ENCODE measurements around the gene PPP1R12C. TPM values are rescaled to one million over a fixed set of nuclear protein-coding genes. Genes with fewer than 3 reads are reported as not detected.

The PPP1R12C gene
- polyA plus RNA-seq, 3 donors, result 2.1 to 206 (median 2.6) TPM

DNA sequence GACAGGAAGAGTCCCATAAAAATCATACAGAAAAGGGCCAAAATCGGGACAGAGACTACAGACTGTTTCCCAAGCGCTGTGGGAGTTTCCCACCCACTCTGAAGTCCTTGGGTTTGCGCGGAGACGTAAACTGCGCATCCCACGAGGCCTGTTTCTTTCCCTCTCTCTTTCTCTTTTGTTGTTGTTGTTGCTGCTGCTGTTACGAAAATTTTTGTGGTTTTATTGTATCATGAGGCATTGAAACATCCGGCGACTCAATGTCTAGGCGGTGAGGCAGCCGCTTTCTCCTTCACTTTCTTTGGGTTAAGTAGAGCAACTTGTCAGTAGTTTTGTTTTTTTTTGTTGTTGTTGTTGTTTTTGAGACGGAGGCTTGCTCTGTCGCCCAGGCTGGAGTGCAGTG lies 1.6 kb upstream of the PPP1R12C start:
- peaks cover 17 to 26% (median 19%) of the 10 kb centered on the region in 3 donors for H3K27me3 Mint-ChIP-seq (ENCODE audit: low read depth in 3 of 3)
- intact Hi-C loops (cut with micrococcal nuclease), result loop anchor here in 1 of 2 donors (10.0 kb wide), 1 partner anchor 136 kb away; the partner anchor contains the start of gene PPP6R1
- peaks cover 45% of the 10 kb centered on the region for H3K4me1 Mint-ChIP-seq
- Histone ChIP-seq H3K36me3 (replicated peaks in 1 of 2; ENCODE audit: control insufficient read depth in 1 of 2, insufficient read depth in 2 of 2, low read length in 2 of 2) (no peaks in the 10 kb centered on the region), H3K4me2 (replicated peaks; ENCODE audit: extremely low read depth, low read length, poor library complexity, severe bottlenecking) (peak overlapping the region; percentile 88), H3K79me2 (ENCODE audit: insufficient read depth, low read length) (peaks cover 30% of the 10 kb centered on the region), H4K20me1 (ENCODE audit: insufficient read depth, low read length) (peaks cover 30% of the 10 kb centered on the region), H3K9me3 (replicated peaks in 1 of 2; ENCODE audit: control insufficient read depth in 1 of 2, insufficient read depth in 1 of 2, low read length in 2 of 2) (no peaks in the 10 kb centered on the region), H3K4me1 (ENCODE audit: control insufficient read depth in 1 of 2, insufficient read depth in 2 of 2, low read length in 2 of 2) (peaks cover 25 to 53% of the 10 kb centered on the region in 2 donors), H3K9ac (ENCODE audit: insufficient read depth, low read length, poor library complexity, severe bottlenecking) (no peak overlapping the region), H3K27me3 (ENCODE audit: control insufficient read depth in 2 of 2, insufficient read depth in 2 of 2, low read length in 2 of 2) (peaks cover 0 to 6% of the 10 kb centered on the region in 2 donors), H2AFZ (ENCODE audit: insufficient read depth, low read depth, low read length, poor library complexity, severe bottlenecking) (peak overlapping the region; percentile 84), H3K4me3 (replicated peaks in 1 of 3; ENCODE audit: low read depth in 2 of 3, low read length in 3 of 3) (peak overlapping the region in 1 of 3 experiments; percentile 94), H3K27ac (ENCODE audit: low read depth in 1 of 2, low read length in 2 of 2) (no peak overlapping the region)
- peaks cover 1 to 10% of the 10 kb centered on the region in 2 donors for H3K36me3 Mint-ChIP-seq
- peak overlapping the region in 5 of 7 donors; percentile 17 to 84 (median 50) for H3K27ac Mint-ChIP-seq
- H3K4me3 Mint-ChIP-seq, result peak overlapping the region; percentile 24 to 51
- 30% methylated on average over 6 of the region's 14 CpGs for WGBS (ENCODE audit: insufficient coverage)
- peaks cover 0 to 2% (median 0%) of the 10 kb centered on the region in 7 donors for H3K9me3 Mint-ChIP-seq
- DNase-seq, result peak in 2 of 3 donors; percentile 34 to 38
- TF ChIP-seq, protein P1, sequence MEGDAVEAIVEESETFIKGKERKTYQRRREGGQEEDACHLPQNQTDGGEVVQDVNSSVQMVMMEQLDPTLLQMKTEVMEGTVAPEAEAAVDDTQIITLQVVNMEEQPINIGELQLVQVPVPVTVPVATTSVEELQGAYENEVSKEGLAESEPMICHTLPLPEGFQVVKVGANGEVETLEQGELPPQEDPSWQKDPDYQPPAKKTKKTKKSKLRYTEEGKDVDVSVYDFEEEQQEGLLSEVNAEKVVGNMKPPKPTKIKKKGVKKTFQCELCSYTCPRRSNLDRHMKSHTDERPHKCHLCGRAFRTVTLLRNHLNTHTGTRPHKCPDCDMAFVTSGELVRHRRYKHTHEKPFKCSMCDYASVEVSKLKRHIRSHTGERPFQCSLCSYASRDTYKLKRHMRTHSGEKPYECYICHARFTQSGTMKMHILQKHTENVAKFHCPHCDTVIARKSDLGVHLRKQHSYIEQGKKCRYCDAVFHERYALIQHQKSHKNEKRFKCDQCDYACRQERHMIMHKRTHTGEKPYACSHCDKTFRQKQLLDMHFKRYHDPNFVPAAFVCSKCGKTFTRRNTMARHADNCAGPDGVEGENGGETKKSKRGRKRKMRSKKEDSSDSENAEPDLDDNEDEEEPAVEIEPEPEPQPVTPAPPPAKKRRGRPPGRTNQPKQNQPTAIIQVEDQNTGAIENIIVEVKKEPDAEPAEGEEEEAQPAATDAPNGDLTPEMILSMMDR (IDR thresholded peaks at IDR 0.05), result no peak

DNA sequence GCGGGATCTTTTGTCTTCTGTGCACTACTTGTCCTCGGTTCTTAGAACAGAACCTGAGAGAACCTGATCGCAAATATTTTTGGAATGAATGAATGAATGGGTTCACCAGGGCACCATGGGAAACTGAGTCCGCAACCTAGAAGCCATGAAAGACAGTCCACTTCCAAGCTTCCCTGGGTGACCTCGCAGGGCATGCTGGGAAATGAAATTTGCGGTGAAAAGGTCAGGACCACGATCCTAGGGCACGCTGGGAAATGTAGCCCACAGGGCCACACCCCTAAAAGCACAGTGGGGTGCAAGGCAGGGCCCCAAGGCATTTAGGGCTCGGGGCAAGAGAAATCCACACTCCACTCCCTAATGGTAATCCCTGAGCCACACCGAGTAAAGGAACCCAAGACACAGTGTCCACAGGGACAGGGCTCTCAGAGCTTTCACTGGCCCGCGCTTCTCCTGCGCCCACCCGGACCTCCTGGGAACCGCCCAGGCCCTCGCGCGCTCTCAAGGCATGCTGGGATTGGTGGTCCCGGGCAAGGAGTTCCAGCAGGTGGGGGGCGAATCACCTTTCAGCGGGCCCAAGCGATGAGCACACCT lies 1.1 kb upstream of the PPP1R12C start:
- intact Hi-C loops (cut with micrococcal nuclease), result loop anchor here in 1 of 2 donors (10.0 kb wide), 1 partner anchor 136 kb away; the partner anchor contains the start of gene PPP6R1
- H3K27me3 Mint-ChIP-seq (ENCODE audit: low read depth in 3 of 3), result peaks cover 12 to 22% (median 18%) of the 10 kb centered on the region in 3 donors
- peaks cover 36% of the 10 kb centered on the region for H3K79me2 ChIP-seq (ENCODE audit: insufficient read depth, low read length)
- peak overlapping the region in 6 of 7 donors; percentile 77 to 93 (median 87) for H3K27ac Mint-ChIP-seq
- H3K9me3 ChIP-seq (replicated peaks in 1 of 2; ENCODE audit: control insufficient read depth in 1 of 2, insufficient read depth in 1 of 2, low read length in 2 of 2), result no peaks in the 10 kb centered on the region
- H3K9ac ChIP-seq (ENCODE audit: insufficient read depth, low read length, poor library complexity, severe bottlenecking), result no peak overlapping the region
- DNase-seq, result peak in 1 of 3 donors; percentile 13
- peak overlapping the region; percentile 89 to 94 for H3K4me3 Mint-ChIP-seq
- peaks cover 2 to 3% of the 10 kb centered on the region in 2 donors for H3K36me3 ChIP-seq (replicated peaks in 1 of 2; ENCODE audit: control insufficient read depth in 1 of 2, insufficient read depth in 2 of 2, low read length in 2 of 2)
- no peaks in the 10 kb centered on the region for H3K9me3 Mint-ChIP-seq
- TF ChIP-seq, protein P1 (IDR thresholded peaks at IDR 0.05), result no peak
- H3K4me1 ChIP-seq (ENCODE audit: control insufficient read depth in 1 of 2, insufficient read depth in 2 of 2, low read length in 2 of 2), result peaks cover 25 to 53% of the 10 kb centered on the region in 2 donors
- H2AFZ ChIP-seq (ENCODE audit: insufficient read depth, low read depth, low read length, poor library complexity, severe bottlenecking), result peak overlapping the region; percentile 84
- peak overlapping the region in 1 of 2 donors; percentile 70 for H3K27ac ChIP-seq (ENCODE audit: low read depth in 1 of 2, low read length in 2 of 2)
- peak overlapping the region; percentile 56 to 94 (median 75) for H3K4me3 ChIP-seq (replicated peaks in 1 of 3; ENCODE audit: low read depth in 2 of 3, low read length in 3 of 3)
- peaks cover 36% of the 10 kb centered on the region for H4K20me1 ChIP-seq (ENCODE audit: insufficient read depth, low read length)
- 11% methylated on average over 18 of the region's 22 CpGs for WGBS (ENCODE audit: insufficient coverage)
- H3K4me1 Mint-ChIP-seq, result peaks cover 45% of the 10 kb centered on the region
- peak overlapping the region; percentile 88 for H3K4me2 ChIP-seq (replicated peaks; ENCODE audit: extremely low read depth, low read length, poor library complexity, severe bottlenecking)
- peaks cover 0 to 3% of the 10 kb centered on the region in 2 donors for H3K27me3 ChIP-seq (ENCODE audit: control insufficient read depth in 2 of 2, insufficient read depth in 2 of 2, low read length in 2 of 2)
- peaks cover 1 to 11% of the 10 kb centered on the region in 2 donors for H3K36me3 Mint-ChIP-seq
